ENCODE data around the gene VAV2.

Gene VAV2

GRCh38 chr9:133848471-133849109 is 143.5 kb downstream of the VAV2 start:
- DNase-seq: no peak

GRCh38 chr9:133846483-133847090 is 145.5 kb downstream of the VAV2 start:
- no peak for DNase-seq

- DNase-seq: no peak
These were observed 146.7 kb downstream of the VAV2 start for GRCh38 chr9:133845440-133845839.

- no peak for DNase-seq
These were observed 147.2 kb downstream of the VAV2 start for GRCh38 chr9:133844881-133845410.

GRCh38 chr9:133844398-133844784 is 147.7 kb downstream of the VAV2 start:
- no peak for DNase-seq

- no peak for DNase-seq
These were observed 148.2 kb downstream of the VAV2 start for GRCh38 chr9:133843751-133844397.

- no peak for DNase-seq
These were observed 148.9 kb downstream of the VAV2 start for GRCh38 chr9:133843250-133843649.

GRCh38 chr9:133842721-133843227 is 149.3 kb downstream of the VAV2 start:
- DNase-seq: no peak

- DNase-seq: no peak
These were observed 149.9 kb downstream of the VAV2 start for GRCh38 chr9:133842174-133842573.

GRCh38 chr9:133841167-133841812 is 150.8 kb downstream of the VAV2 start:
- no peak for DNase-seq

- no peak for DNase-seq
These were observed 152.2 kb downstream of the VAV2 start for GRCh38 chr9:133839822-133840329.

- no peak for DNase-seq
These were observed 153.1 kb downstream of the VAV2 start for GRCh38 chr9:133838859-133839507.

GRCh38 chr9:133837627-133838597 is 154.2 kb downstream of the VAV2 start:
- no peak for DNase-seq

GRCh38 chr9:133836818-133837217 is 155.3 kb downstream of the VAV2 start:
- DNase-seq: no peak

GRCh38 chr9:133836001-133836758 is 155.9 kb downstream of the VAV2 start:
- DNase-seq: no peak

GRCh38 chr9:133835262-133835901 is 156.7 kb downstream of the VAV2 start:
- no peak for DNase-seq

GRCh38 chr9:133834080-133834976 is 157.8 kb downstream of the VAV2 start:
- DNase-seq: no peak

GRCh38 chr9:133833388-133834025 is 158.6 kb downstream of the VAV2 start:
- DNase-seq: no peak

Data from stimulated activated CD4-positive, alpha-beta T cell treated with anti-CD3 and anti-CD28 coated beads, Interleukin-2, amount 100 ng/mL, for 24 hours (primary cell).